HEK293 (cell line): ENCODE measurements around the gene NUMA1.

Experiments used
- CTCF ChIP-seq: fragments of 450-650 bp; formaldehyde crosslinking; IDR thresholded peaks from 2 replicates; pipeline ENCODE4 v1.5.1; 2016; ENCODE audit warnings: missing biosample characterization, missing genetic modification characterization
- FEZF1 ChIP-seq: fragments of 450-650 bp; formaldehyde crosslinking; IDR thresholded peaks from 2 replicates; pipeline ENCODE4 v1.5.1; 2016; ENCODE audit warnings: missing biosample characterization, missing genetic modification characterization
- HIC1 ChIP-seq: fragments of 450-650 bp; formaldehyde crosslinking; IDR thresholded peaks from 2 replicates; pipeline ENCODE4 v1.5.1; 2016; ENCODE audit warnings: missing biosample characterization, missing genetic modification characterization
- PATZ1 ChIP-seq: fragments of 450-650 bp; formaldehyde crosslinking; IDR thresholded peaks from 2 replicates; pipeline ENCODE4 v1.5.1; 2016; ENCODE audit warnings: missing biosample characterization, missing genetic modification characterization
- ZBTB17 ChIP-seq: fragments of 450-650 bp; formaldehyde crosslinking; IDR thresholded peaks from 2 replicates; pipeline ENCODE4 v1.5.1; 2016; ENCODE audit warnings: missing biosample characterization, missing genetic modification characterization
- ZNF10 ChIP-seq: fragments of 450-650 bp; formaldehyde crosslinking; IDR thresholded peaks from 2 replicates; pipeline ENCODE4 v1.5.1; 2017; ENCODE audit warnings: missing biosample characterization, missing genetic modification characterization
- ZNF248 ChIP-seq: fragments of 450-650 bp; formaldehyde crosslinking; IDR thresholded peaks from 2 replicates; pipeline ENCODE4 v1.5.1; 2017; ENCODE audit warnings: missing biosample characterization, missing genetic modification characterization
- ZNF292 ChIP-seq: fragments of 450-650 bp; formaldehyde crosslinking; IDR thresholded peaks from 2 replicates; pipeline ENCODE4 v1.5.1; 2016; ENCODE audit warnings: low read depth, missing biosample characterization, missing genetic modification characterization, borderline replicate concordance
- ZNF398 ChIP-seq: fragments of 450-650 bp; formaldehyde crosslinking; IDR thresholded peaks from 2 replicates; pipeline ENCODE4 v1.5.1; 2017; ENCODE audit warnings: missing biosample characterization, missing genetic modification characterization
- ZNF423 ChIP-seq: fragments of 450-650 bp; formaldehyde crosslinking; IDR thresholded peaks from 2 replicates; pipeline ENCODE4 v1.5.1; 2016; ENCODE audit warnings: missing biosample characterization, missing genetic modification characterization
- ZNF433 ChIP-seq: fragments of 450-650 bp; formaldehyde crosslinking; IDR thresholded peaks from 2 replicates; pipeline ENCODE4 v1.5.1; 2016; ENCODE audit warnings: missing biosample characterization, missing genetic modification characterization, low read depth
- ZNF654 ChIP-seq: fragments of 450-650 bp; formaldehyde crosslinking; IDR thresholded peaks from 2 replicates; pipeline ENCODE4 v1.5.1; 2016; ENCODE audit warnings: low read depth, missing biosample characterization, missing genetic modification characterization

GRCh38 chr11:72007587-72007986 lies 72.8 kb downstream of the NUMA1 start:
- TF ChIP-seq CTCF (tag by site-specific recombination) (no peak), PATZ1 (tag by site-specific recombination) (no peak), FEZF1 (tag by site-specific recombination) (no peak), ZNF10 (tag by site-specific recombination) (no peak), ZNF248 (no peak), ZNF423 (tag by site-specific recombination) (no peak), ZNF292 (tag by site-specific recombination) (no peak), ZNF398 (tag by site-specific recombination) (no peak), HIC1 (tag by site-specific recombination) (no peak), ZNF654 (tag by site-specific recombination) (no peak), ZBTB17 (no peak), ZNF433 (tag by site-specific recombination) (no peak)
